Liver (tissue), 3 donors: Measurements from ENCODE around the gene COL15A1.

ENCODE experiments used
- ATF3 ChIP-seq: IDR thresholded peaks from 2 replicates; pipeline ENCODE4 v1.6.1; 2016; ENCODE audit warnings: antibody characterized with exemption
- CTCF ChIP-seq: fragments of 150-350 bp; IDR thresholded peaks from 2 replicates; pipeline ENCODE4 v1.5.1; 2017; ENCODE audit warnings: improper control_type of control experiment, low read depth, low read length; ENCODE audit not compliant: missing input control
- GABPA ChIP-seq, 2 donors: IDR thresholded peaks in 1 of 2; conservative IDR thresholded peaks in 1 of 2; 2 replicates each; pipeline ENCODE4 v1.6.1; 2016; ENCODE audit warnings: antibody characterized with exemption in 2 of 2, mild to moderate bottlenecking in 1 of 2, moderate library complexity in 1 of 2
- MAX ChIP-seq: IDR thresholded peaks from 2 replicates; pipeline ENCODE4 v1.6.1; 2016; ENCODE audit warnings: antibody characterized with exemption
- NR2F2 ChIP-seq: IDR thresholded peaks from 2 replicates; pipeline ENCODE4 v1.6.1; 2016; ENCODE audit warnings: antibody characterized with exemption
- REST ChIP-seq: IDR thresholded peaks from 2 replicates; pipeline ENCODE4 v1.6.1; 2016; ENCODE audit warnings: antibody characterized with exemption, mild to moderate bottlenecking
- donor health status: healthy.
- donor health status: healthy.

- no peak for TF ChIP-seq CTCF
- TF ChIP-seq ATF3 = no peak
- no peak for TF ChIP-seq NR2F2
- no peak for TF ChIP-seq GABPA (IDR thresholded peaks at IDR 0.05 in 1 of 2, conservative IDR thresholded peaks at IDR 0.05 in 1 of 2)
- TF ChIP-seq MAX = no peak
- TF ChIP-seq REST = no peak
Measured at GRCh38 chr9:99096409-99096808, 152.7 kb downstream of the COL15A1 start.
